Activated T-helper 17 cell treated with anti-CD3 and anti-CD28 coated beads, Interleukin-2, amount 50 U/mL, for 72 hours (primary cell): ENCODE measurements around the gene ATP6V0B. TPM values are rescaled to one million over a fixed set of nuclear protein-coding genes. Genes with fewer than 3 reads are reported as not detected.

ENCODE experiments used
- ATAC-seq: fragments of 150-1000 bp; cut with Tn5 transposase; replicated peaks from 2 replicates; pipeline ENCODE4 v1.10.0; 2021; ENCODE audit warnings: mild to moderate bottlenecking, moderate library complexity
- H3K27ac Mint-ChIP-seq: one replicate; pipeline ENCODE4 v1.8.0; 2022; ENCODE audit warnings: mixed read lengths
- H3K27me3 Mint-ChIP-seq: one replicate; pipeline ENCODE4 v1.8.0; 2022; ENCODE audit warnings: mixed read lengths
- H3K36me3 Mint-ChIP-seq: one replicate; pipeline ENCODE4 v1.8.0; 2022; ENCODE audit warnings: low read depth, mild to moderate bottlenecking, mixed read lengths
- H3K4me1 Mint-ChIP-seq: one replicate; pipeline ENCODE4 v1.8.0; 2022; ENCODE audit warnings: mixed read lengths
- H3K4me3 Mint-ChIP-seq: one replicate; pipeline ENCODE4 v1.8.0; 2022; ENCODE audit warnings: mild to moderate bottlenecking, mixed read lengths
- H3K9me3 Mint-ChIP-seq: one replicate; pipeline ENCODE4 v1.8.0; 2022; ENCODE audit warnings: mixed read lengths
- total RNA-seq, 2 donors: library from RNA; stranded (reverse); gene quantifications; one replicate each; pipeline ENCODE4 v1.2.3, GENCODE V29; 2022

Gene ATP6V0B
- total RNA-seq, 2 donors from 2014 or later = 80.1 to 183 TPM

DNA sequence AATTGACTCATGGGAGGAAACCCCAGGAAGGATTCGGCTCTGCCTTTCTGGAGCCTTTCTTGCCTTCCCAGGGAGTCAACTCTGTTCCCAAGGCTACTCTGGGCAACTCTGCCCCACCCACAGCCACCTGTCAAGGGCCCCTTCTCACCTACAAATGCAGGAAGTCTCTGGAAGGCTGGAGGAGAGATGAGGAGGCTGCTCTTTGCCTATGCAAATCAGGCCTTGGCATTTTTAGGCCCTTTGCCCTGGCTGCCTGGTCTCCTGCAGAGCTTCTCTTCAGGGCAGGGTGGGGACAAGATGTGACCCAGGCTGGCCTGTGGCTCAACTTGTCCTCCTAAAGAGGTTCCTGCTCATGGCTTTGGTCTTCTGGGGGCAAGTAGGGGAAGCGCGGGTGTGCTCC, 51.1 kb downstream of the ATP6V0B start:
- Mint-ChIP-seq H3K9me3 (no peaks in the 10 kb centered on the region), H3K36me3 (peaks cover 11% of the 10 kb centered on the region), H3K27me3 (no peaks in the 10 kb centered on the region), H3K27ac (no peak overlapping the region), H3K4me3 (no peak overlapping the region), H3K4me1 (peaks cover 14% of the 10 kb centered on the region)
- no peak for ATAC-seq

DNA sequence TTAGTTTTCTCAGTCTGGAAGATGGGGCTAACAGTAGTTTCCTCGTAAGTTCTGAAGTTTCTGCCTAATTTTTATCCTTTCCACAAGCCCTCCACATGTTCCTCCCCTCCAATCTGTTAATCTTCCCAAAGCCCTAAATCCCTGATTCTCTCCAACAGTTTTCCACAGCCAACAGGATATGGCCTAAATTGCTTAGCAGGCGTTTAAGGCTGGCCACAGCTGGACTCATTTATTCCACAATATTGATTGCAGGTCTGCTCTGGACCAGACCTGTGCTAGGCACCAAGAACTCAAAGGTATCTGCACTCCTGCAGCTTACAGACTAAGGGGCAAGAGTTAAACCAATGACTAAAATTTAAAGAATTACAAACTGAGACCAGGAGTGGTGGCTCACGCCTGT, 52.6 kb downstream of the ATP6V0B start:
- H3K27ac Mint-ChIP-seq = no peak overlapping the region
- H3K9me3 Mint-ChIP-seq = no peaks in the 10 kb centered on the region
- peaks cover 20% of the 10 kb centered on the region for H3K4me1 Mint-ChIP-seq
- no peaks in the 10 kb centered on the region for H3K27me3 Mint-ChIP-seq
- H3K4me3 Mint-ChIP-seq = no peak overlapping the region
- no peak for ATAC-seq
- H3K36me3 Mint-ChIP-seq = peaks cover 1% of the 10 kb centered on the region

Other genes starting within 250 kb of the ATP6V0B start
- under 1 TPM in 1 of 2 donors, not detected in 1; 0.32 TPM for gene ARTN, start 41.2 kb upstream of the ATP6V0B start, total RNA-seq
- gene IPO13, start 28.0 kb upstream of the ATP6V0B start, total RNA-seq = 10 to 100 TPM in 1 of 2 donors, 1 to 10 TPM in 1; 9.4 to 26.5 TPM
- 10 to 100 TPM; 24.7 to 59.4 TPM for gene DPH2, start 5.0 kb upstream of the ATP6V0B start, total RNA-seq
- 10 to 100 TPM; 18.5 to 34.4 TPM for gene B4GALT2, start 4.2 kb downstream of the ATP6V0B start, total RNA-seq
- 1 to 10 TPM in 1 of 2 donors, under 1 TPM in 1; 0.95 to 2.6 TPM for gene CCDC24, start 16.6 kb downstream of the ATP6V0B start, total RNA-seq
- 1 to 10 TPM in 1 of 2 donors, under 1 TPM in 1; 0.87 to 2.8 TPM for gene SLC6A9, start 56.5 kb downstream of the ATP6V0B start, total RNA-seq
- not detected for gene KLF17, start 143.9 kb downstream of the ATP6V0B start, total RNA-seq
- not detected for gene KLF18, start 166.7 kb downstream of the ATP6V0B start, total RNA-seq
- 10 to 100 TPM; 41.1 to 41.4 TPM for gene DMAP1, start 238.5 kb downstream of the ATP6V0B start, total RNA-seq